NCI-H446 treated with DMSO at 0.1 percent for 48 hours (cell line): ENCODE results near the gene C3orf20.
"Not testable (repeated sequence)": the region's sequence is repeated elsewhere in the genome, so short reads cannot be mapped to it uniquely, and the experiment has no call there.

Source experiments
- DNase-seq: peaks from one replicate; lab custom pipeline; 2025; lab: John Stamatoyannopoulos, UW

Gene C3orf20

GRCh38 chr3:14700891-14701290, 25.9 kb downstream of the C3orf20 start:
- DNase-seq, result no peak

- no peak for DNase-seq
Observed at GRCh38 chr3:14701676-14702075, 26.7 kb downstream of the C3orf20 start.

- no peak for DNase-seq
Observed at GRCh38 chr3:14703128-14703750, 28.3 kb downstream of the C3orf20 start.

- no peak for DNase-seq
Observed at GRCh38 chr3:14703791-14704190, 28.9 kb downstream of the C3orf20 start.

GRCh38 chr3:14706096-14706495, 31.2 kb downstream of the C3orf20 start:
- no peak for DNase-seq

- DNase-seq, result no peak
Observed at GRCh38 chr3:14716591-14716990, 41.6 kb downstream of the C3orf20 start.

- DNase-seq, result no peak
Observed at GRCh38 chr3:14717307-14717706, 42.4 kb downstream of the C3orf20 start.

- no peak for DNase-seq
Observed at GRCh38 chr3:14718539-14718938, 43.6 kb downstream of the C3orf20 start.

GRCh38 chr3:14719006-14719405, 44.1 kb downstream of the C3orf20 start:
- no peak for DNase-seq

- DNase-seq, result no peak
Observed at GRCh38 chr3:14721126-14721864, 46.4 kb downstream of the C3orf20 start.

- no peak for DNase-seq
Observed at GRCh38 chr3:14725013-14725412, 50.1 kb downstream of the C3orf20 start.

- no peak for DNase-seq
Observed at GRCh38 chr3:14725564-14726440, 50.9 kb downstream of the C3orf20 start.

- no peak for DNase-seq
Observed at GRCh38 chr3:14726441-14726780, 51.5 kb downstream of the C3orf20 start.

- no peak for DNase-seq
Observed at GRCh38 chr3:14728113-14728512, 53.2 kb downstream of the C3orf20 start.

- no peak for DNase-seq
Observed at GRCh38 chr3:14730703-14731382, 55.9 kb downstream of the C3orf20 start.

GRCh38 chr3:14740983-14741382, 66.0 kb downstream of the C3orf20 start:
- DNase-seq, result no peak

GRCh38 chr3:14741510-14741909, 66.6 kb downstream of the C3orf20 start:
- no peak for DNase-seq

GRCh38 chr3:14744556-14744955, 69.6 kb downstream of the C3orf20 start:
- DNase-seq, result no peak

- no peak for DNase-seq
Observed at GRCh38 chr3:14750650-14751049, 75.7 kb downstream of the C3orf20 start.

- not testable (repeated sequence) for DNase-seq
Observed at GRCh38 chr3:14752979-14753378, 78.0 kb downstream of the C3orf20 start.

- DNase-seq, result no peak
Observed at GRCh38 chr3:14757153-14757700, 82.3 kb downstream of the C3orf20 start.

GRCh38 chr3:14758297-14758696, 83.4 kb downstream of the C3orf20 start:
- DNase-seq, result no peak
